ENCODE measurements around the gene FMOD. TPM values are rescaled to one million over a fixed set of nuclear protein-coding genes. Genes with fewer than 3 reads are reported as not detected.
"Not testable (repeated sequence)": the region's sequence is repeated elsewhere in the genome, so short reads cannot be mapped to it uniquely, and the experiment has no call there.

FMOD gene
- total RNA-seq, 1 donor from 2014 or later, result 1.7 TPM

GRCh38 chr1:203327684-203328457, 23.1 kb downstream of the FMOD start:
- DNase-seq (ENCODE audit: low spot score) (no peak), ATAC-seq (peak; percentile 55)

DNA sequence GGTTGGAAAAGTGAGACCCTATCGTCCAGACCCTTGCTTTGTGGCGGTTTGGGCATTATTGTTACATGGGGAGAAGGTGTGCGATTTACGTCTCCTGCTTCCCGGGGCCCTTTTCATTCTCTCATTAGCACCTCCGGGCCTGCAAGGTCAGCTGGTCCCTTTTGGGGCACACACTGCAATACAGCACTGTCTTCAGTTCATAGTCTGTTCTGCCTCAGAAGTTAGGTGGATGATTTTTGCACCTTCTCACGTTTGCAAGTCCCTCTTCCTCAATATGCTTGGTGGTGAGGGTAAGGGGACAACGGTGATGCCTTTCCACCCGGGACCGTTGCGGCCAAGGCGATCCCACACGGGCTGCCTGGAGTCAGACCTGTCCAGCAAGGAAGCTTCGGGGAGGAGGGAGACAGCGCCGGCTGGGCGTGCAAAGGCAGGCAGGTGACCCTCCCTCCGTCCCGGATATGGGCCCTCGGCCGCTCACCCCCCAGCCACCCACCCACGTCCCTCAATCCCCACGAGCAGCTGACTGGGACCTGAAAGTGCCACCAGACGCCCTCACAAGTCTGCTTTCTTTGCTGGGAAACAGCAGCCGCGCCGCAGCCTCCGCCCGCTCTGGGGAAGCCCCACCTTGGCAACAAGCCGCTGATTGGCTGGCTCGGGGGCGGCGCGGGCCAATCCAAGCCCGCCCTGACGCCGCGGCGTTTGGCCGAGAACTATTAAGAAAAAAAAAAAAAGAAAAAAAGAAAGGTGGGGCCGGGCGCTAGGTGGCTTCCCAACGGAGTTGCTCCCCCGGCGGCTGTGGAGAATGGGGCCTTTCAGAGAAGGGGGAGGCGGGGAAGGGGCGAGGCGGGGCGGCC, 23.9 kb downstream of the FMOD start:
- DNase-seq (ENCODE audit: low spot score) (peak; percentile 92), ATAC-seq (peak; percentile 96)

DNA sequence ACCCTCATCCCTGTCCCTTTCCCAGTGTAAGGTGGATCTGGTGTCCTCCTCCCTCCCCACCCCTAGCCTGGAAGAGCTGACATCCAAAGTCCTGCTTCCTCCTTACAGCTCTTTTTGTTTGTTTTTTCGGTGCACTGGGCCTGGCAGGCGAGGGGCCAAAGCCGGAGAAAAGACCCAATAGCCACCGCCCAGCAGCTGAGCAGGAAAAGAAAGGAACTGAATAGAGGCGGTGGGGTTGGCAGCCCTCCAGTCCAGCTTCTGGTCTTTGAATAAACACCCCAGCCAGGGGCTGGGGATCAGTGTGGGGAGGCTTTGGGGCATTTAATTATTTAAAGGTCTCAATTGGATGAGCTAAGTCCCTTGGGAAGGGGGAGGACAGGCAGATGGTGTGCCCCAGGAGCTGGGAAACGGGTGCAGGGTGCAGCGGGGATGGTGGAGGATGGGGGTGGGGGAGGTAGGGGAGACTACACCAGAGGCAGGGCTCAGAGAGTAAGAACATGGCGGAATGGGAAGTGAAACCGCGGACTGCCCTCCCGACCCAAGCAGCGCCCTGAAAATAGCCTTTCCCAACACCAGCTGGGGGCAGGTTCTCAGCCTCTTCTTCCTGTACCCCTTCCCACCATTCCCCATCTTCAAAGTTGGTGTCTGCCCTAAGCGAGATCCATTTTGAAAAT, 25.4 kb downstream of the FMOD start:
- DNase-seq (ENCODE audit: low spot score) (no peak), ATAC-seq (no peak)

DNA sequence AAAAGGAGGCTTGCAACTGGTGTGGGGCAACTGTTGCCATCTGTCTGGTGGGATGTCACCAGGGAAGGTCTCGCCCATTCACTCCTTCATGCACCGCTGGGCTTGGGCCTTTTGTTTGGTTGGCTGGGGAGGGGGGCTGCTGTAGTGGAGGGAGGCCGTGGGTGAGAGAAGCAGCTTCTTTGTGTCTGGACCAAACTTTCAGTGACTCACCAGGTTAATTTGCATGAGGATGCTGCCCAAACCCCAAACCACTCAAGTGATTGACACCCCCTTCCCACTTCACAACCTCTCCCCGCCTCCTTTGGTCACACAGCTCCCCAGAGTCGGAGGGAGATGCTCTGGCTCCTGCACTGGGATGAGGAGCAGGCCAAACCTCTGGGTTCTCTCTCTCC, 25.9 kb downstream of the FMOD start:
- no peak for DNase-seq (ENCODE audit: low spot score)
- no peak for ATAC-seq

GRCh38 chr1:203324105-203325025, 26.6 kb downstream of the FMOD start:
- ATAC-seq (no peak), DNase-seq (ENCODE audit: low spot score) (no peak)

GRCh38 chr1:203323587-203323986, 27.3 kb downstream of the FMOD start:
- DNase-seq (ENCODE audit: low spot score), result no peak
- no peak for ATAC-seq

- ATAC-seq, result no peak
- DNase-seq (ENCODE audit: low spot score), result no peak
Measured at GRCh38 chr1:203322500-203323179, 28.3 kb downstream of the FMOD start.

DNA sequence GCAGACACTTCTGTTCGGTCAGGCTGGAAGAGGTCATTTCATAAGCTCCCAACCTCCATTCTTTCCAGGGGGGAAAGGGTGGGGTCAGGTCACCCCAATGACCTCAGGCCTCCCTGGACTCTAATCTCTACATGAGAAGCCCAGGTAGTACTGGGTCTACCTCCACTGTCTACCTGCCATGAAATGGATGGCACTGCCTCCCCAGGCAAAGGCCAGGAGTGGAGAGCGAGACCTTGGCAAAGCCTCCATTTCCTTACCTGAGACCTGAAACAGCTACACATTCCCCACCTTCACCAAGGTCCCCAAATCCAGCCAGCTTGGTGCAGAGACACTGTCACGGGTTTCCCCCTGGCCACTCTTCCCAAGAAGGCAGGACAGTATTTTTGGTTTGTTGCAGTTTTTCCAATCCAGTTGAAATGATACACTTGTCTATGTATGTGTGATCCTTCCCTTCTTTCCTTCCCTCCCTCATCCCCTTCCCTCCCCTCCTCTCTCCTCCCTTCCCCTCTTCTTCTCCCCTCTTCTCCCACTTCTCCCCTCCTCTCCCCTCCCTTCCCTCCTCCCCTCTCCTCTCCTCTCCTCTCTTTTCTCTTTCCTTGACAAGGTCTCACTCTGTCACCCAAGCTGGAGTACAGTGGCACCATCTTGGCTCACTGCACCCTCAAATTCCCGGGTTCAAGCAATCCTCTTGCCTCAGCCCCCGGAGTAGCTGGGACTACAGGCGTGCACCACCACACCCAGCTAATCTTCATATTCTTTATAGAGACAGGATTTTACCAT, 29.5 kb downstream of the FMOD start:
- DNase-seq (ENCODE audit: low spot score) (no peak), ATAC-seq (no peak)

DNA sequence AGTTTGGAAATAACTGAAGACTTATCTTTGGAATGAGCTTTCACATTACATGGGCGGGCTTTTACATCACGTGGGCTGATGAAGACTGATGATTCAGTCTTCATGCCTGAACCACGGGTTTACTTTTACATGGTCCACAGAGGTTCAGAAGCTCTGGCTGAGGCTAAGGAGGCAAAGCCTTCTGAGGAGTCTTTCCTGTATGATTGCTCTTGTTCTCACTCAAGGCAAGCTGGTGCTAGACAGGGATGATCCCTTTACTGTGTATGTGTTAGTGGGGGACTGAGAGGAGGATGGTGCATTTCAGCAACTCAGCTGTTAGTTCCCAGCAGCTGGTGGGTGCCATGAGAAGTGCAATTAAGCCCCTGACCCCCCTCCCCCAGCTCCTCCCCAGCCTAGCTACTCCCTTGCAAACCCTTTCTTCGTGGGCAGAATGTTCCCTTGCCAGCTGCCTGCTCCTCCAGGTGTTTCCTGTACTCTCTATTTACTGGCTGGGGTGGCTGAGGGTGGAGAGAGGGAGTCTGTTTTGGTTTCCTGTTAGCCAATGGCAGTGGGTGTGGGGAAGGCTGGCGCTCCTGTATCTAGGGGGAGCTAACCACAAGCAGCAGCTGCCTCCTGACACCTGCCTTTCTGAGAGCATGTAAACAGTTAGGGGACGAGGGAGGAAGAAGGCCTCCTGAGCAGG, 30.2 kb downstream of the FMOD start:
- DNase-seq (ENCODE audit: low spot score) (no peak), ATAC-seq (peak; percentile 24)

GRCh38 chr1:203318229-203318517, 32.7 kb downstream of the FMOD start:
- DNase-seq (ENCODE audit: low spot score) (no peak), ATAC-seq (no peak)

DNA sequence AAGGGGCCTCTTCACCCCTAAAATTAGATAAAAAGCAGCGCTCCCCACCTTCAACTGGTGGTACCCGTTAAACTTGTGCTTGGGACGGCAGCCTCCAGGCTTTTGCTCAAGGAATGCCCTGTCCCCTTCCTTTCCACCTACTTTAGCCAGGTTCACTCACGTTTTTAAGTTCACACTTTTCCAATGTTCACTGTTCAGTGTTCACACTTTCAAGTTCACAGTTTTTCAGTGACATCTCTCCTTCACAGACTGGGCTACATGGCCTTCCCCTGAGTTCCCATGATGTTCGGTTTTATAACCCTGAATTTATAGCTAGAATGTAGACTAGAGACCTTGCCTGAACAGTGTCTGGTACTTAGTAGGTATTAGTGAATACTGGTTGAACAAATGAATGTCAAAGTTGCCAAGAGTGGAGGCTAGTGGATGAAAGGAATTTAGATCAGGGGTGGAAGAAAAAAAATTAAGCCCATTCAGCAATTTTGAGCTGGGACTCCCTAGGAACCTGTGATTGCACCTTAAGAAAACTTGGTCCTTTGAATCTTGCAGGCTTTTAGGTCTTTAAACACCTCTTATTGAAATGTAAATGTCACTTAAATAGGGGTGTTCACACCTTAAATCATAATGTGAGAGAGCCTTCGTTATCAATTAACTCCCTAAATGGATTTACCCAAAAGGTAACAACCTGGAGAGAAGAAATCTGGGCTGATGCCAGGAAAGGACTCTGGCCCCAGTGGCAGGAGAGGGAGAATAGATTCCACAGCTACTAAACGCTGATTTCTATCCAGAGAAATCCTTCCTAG, 33.3 kb downstream of the FMOD start:
- ATAC-seq, result no peak
- DNase-seq (ENCODE audit: low spot score), result no peak

DNA sequence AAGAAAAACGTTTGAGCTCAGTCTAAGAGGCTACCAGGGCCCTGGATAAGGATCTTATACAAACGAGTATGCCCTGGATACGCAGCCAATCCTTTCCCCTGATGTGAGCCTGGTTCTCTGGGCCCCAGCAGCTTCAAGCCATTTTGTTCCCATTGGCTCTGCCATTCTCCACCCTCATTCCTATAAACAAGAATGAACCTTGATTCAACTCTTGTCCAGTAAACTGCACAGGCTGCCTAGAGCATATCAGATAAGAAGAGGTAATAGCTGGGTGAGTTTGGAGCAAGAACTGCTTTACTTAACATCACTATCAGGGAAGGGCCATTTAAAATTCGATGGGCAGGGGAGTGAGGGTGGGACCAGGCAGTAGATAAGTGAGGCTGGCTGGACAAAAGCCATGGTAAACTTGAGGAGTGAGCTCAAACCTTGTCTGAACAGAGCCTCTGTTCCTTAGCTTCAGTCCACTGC, 34.3 kb downstream of the FMOD start:
- DNase-seq (ENCODE audit: low spot score), result no peak

GRCh38 chr1:203314025-203314759, 36.7 kb downstream of the FMOD start:
- DNase-seq (ENCODE audit: low spot score); ATAC-seq: not testable (repeated sequence)

More for the DNA sequence above, 34.3 kb downstream of the FMOD start:
- peak; percentile 61 for ATAC-seq

DNA sequence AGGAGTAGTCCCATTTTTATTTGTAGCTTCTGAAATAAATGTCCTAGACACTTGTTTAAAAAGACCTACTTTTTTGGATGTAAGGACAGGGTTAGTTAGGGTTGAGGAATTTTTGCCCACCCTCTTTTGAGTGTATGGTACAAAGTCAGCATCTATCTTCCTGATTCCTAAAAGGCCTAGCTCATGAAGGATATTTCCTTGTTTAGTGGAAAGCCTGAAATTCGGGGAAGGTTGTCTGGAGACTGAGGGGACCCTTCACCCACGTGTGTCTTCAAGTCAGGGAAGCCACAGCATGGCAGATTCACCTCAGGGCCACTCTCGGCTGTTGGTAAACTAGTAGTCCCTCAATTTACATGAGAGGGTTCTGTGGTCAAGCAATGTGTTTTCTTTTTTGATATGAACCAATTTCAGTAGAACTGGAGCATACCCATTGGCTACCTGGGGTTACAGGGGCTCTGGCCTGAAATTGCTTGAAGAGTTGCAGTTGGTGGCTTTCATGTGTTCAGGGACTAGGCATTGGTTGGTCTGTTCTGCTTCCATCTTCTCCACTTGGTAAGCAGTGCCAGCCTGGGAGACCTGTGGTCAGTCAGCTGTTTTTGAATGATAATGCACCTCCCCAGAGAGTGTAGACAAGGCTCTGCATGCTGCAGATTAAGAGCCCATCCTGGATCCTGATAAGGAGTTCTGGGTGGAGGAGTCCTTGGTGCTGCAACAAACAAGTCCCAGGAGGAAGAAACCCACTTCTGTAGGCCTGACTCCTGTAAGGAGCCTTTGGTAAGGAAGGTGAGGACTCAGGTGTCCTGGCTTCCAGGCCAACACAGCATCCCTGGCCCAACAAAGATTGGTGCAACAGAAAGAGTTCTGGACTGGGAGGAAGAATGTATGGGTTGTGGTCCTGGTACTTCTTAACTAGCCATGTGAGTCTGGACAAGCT, 39.3 kb downstream of the FMOD start:
- ATAC-seq (no peak), DNase-seq (ENCODE audit: low spot score) (no peak)

GRCh38 chr1:203308923-203309331, 42.0 kb downstream of the FMOD start:
- DNase-seq (ENCODE audit: low spot score), result no peak
- no peak for ATAC-seq

DNA sequence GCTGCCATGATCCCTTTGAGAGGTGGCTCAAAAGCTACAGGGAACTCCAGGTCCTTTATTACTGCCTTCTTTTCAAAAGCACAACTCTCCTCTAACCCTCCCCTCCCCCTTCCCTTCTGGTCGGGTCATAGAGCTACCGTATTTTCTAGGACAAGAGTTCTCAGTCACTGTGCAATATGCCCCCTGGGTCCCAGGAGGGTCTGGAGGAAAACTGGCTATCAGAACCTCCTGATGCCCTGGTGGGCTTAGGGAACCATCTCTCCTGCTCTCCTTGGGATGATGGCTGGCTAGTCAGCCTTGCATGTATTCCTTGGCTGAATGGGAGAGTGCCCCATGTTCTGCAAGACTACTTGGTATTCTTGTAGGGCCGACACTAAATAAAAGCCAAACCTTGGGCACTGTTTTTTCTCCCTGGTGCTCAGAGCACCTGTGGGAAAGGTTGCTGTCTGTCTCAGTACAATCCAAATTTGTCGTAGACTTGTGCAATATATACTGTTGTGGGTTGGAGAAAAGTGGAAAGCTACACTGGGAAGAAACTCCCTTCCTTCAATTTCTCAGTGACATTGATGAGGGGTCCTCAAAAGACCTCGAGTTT, 42.5 kb downstream of the FMOD start:
- DNase-seq (ENCODE audit: low spot score) (no peak), ATAC-seq (no peak)
